Right forelimb (tissue), 1 donor: ENCODE measurements around the gene UCN2.
A peak's percentile ranks its signal among the peaks of the same experiment; 100 is the strongest.
"Not testable (repeated sequence)": the region's sequence is repeated elsewhere in the genome, so short reads cannot be mapped to it uniquely, and the experiment has no call there.

Experiments used
- DNase-seq: peaks from one replicate; pipeline ENCODE4 v3.0.0-alpha.2; 2018

The UCN2 gene

GRCh38 chr3:48560648-48561018, 2.9 kb downstream of the UCN2 start:
- no peak for DNase-seq

DNA sequence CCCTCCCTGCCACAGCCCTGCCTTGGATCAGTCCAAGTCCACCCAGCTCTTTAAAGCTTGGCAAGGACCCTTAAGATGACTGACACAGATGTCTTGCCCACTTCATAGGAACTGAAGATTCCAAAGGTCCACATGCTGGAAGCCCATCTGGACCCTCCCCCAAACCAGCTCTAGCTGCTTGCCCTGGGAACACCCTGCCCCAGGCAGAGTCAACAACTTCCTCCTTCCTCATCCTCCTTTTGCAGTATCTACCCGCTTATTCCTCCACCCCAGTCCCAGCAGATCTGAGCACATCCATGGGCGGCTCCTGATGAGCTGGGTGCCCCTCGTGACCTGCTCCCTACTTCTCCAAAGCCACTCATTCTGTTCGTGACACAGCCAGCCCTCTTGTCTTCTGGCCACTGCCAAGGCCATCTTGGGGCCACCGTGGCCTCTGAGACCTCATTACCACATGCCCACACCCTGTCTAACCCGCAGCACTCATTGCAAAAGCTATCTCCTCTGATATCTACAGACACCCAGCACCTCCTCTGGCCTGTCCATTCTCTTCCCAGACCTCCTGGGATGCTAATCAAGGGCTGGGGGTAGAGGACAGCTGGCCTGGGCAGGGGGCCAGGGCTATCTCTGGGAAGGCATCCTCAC, 5.0 kb downstream of the UCN2 start:
- no peak for DNase-seq

DNA sequence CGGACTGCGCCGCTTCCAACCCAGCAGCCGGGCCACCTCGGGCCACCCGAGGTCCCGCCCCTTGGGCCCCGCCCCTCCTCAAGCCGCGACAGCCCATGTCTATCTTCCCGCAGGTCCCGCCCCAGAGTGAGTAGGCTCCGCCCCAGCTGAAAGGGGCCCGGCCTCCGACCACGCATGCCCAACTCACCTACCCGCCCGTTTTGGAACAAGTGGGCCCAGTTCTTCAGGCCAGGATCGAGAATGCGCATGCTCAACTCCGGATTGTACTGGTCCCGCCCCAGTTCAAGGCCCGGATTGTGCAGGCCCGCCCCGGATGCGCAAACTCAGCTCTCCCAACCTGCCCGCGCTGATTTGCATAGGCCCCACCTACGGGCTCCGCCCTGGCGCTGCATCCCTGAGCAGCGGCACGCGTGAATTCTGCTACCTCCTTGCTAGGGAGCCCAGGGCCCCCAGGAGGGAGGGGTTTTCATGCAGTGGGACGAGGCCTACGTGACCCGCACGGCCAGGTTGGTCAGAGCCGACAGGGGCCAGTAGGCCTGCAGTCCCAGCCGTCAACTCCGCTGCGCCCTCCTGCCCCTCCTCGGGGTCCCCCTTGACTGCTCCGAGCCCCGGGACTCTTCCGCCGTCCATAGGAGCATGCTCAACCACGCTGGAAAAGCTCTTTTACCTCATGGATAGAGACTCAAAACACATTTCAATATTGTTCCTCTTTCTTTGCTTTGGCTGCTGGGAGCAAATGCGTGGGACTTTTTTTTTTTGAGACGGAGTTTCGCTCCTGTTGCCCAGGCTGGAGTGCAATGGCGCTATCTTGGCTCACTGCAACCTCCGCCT, 6.6 kb downstream of the UCN2 start, which contains the start of gene PFKFB4:
TSS of gene PFKFB4 (minus strand) at position 8 of the 831 bp plus-strand sequence. CDS start 26 bp downstream, outside the sequence.
- peak; percentile 97 for DNase-seq

DNA sequence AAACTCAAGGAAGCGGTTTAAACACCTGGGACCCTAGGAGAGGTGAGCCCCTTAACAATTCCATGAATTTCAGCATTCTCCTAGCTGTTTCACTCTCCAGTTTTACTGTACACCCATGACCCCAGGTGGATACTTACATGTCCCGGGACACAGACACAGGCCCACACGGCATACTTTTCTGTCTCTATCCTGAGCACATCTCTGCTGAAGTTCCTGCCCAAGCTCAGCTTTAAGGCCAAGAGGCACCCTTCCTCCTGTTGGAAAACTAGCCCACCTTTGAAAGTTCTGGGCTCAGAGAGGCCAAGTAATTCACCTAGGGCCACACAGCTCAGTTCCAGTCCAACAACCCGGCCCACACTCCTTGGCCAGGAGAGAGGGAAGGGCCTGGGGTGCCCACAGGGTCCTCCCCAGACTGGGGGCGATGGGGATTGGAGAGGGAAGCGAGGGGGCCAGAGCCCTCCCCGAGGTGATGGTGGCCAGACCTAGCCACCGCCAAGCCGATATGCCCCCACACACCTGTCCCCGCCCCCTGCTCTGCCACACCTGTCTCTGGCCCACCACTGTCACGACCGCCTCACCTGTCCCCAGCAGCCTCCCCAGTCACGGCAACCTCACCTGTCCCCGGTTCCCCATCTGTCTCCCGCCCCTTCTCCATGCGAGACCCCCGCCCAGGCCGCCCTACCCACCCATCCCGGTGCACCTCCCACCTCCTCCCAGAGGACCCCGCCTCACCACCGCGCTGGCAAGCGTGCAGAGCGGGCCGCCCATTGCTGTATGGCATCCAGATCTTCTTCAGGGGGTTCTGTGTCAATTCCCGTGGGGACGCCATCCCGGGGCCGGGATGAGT, 7.4 kb downstream of the UCN2 start:
- DNase-seq = no peak

- no peak for DNase-seq
Measured at GRCh38 chr3:48555231-48555948, 8.2 kb downstream of the UCN2 start.

GRCh38 chr3:48553886-48554845, 9.4 kb downstream of the UCN2 start:
- DNase-seq = no peak

DNA sequence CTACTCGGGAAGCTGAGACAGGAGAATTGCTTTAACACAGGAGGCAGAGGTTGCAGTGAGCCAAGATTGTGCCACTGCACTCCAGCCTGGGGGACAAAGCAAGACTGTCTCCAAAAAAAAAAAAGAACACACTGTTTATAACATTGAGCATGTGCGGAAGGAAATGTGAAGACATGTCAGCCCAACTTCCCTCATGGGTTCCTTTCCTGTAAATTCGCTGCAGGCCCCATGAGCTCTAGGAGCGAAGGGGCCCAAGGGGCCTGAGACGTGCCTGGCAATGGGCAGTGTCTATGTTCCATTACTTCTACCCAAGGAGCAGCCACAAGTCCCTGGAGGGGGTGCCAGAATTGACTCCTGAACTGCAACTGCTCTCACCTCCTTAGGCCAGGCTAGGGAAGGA, 10.2 kb downstream of the UCN2 start:
- DNase-seq = no peak

GRCh38 chr3:48552111-48552951, 11.2 kb downstream of the UCN2 start:
- DNase-seq = no peak

DNA sequence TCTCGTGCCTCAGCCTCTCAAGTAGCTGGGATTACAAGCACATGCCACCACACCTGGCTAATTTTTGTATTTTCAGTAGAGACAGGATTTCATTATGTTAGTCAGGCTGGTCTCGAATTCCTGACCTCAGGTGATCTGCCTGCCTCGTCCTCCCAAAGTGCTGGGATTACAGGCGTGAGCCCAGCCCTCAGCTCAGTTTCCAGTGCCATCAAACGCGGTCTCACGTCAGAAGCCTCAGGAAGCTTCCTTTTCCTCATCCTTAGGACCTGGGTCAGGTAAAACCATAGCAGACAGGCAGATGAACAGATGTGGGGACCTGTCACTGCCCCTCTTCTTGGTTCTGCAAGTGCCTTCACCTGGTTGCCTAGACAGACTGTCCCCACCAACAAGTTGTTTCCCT, 11.9 kb downstream of the UCN2 start:
- DNase-seq = not testable (repeated sequence)

DNA sequence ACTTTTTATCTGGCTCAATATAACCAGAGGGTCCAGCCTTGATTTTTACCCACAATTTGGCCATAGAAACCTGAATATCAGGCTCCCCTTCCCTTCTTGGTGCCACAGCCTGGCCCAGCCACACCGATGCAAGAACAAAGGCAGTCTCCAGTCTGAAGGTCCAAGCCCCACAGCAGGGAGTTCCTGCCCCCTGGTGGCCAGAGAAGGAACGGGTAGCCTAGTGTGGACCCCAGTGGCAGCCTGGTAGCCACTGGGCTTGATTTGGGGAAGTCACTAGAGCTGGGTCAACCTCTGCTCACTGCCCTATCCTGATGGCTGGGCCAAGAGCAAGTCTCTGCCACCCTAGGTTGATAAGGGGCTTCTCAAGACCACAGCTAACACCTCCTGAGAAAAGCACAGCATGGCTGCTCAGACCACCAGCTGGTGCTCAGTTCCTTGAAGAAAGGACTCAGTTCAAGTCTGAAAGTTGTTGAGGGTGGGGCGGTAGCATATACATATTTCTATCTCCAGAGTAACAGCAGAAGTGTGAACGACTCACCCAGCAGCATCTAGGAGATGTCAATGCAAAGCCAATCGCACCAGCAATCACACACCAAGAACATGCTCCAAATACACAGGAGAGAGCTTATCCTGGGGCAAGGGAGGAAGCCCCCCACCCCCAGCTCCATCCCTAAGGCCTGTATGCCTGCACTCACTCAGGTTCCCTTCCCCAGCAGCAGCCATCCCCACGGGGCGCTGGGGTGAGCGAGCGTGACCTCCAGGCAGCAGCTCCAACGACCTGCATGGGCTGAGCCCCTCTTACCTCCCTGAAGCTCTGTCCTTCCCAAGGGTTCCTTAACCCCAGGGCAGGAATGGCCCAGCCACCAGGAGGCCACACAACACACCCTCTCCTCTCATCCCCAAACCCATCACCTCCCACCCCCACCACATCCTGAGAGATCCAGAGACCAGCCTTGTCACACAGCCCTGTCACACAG, 14.6 kb downstream of the UCN2 start:
- DNase-seq = peak; percentile 85

GRCh38 chr3:48548126-48548525, 15.5 kb downstream of the UCN2 start:
- DNase-seq = no peak

DNA sequence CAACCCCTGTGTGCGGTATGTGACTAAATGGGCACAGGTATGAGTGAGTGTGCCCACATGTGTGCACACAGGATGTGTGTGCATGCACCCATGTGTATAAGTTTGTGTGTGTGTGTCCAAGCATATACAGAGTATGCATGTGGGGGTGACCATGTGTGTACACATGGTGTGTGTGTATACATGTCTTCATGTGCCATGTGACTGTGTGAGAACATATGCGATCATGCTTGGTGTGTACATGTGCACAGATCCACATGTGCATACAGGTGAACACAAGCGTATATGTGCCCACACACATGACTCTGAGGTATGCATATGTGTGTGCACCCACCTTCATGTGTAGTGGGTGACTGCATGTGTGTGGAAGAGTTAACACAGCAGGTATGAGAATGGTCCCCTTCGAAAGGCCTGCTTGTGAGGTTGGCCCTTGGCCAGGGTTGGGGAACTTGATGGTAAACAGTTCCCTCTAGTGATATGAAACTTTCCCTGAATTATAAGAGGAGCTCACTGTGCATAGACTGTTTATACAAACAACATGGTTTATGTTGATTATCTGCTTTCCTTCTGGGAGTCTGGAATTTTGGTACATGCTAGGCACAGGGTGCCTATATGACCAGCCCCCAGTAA, 17.3 kb downstream of the UCN2 start:
- peak; percentile 42 for DNase-seq

DNA sequence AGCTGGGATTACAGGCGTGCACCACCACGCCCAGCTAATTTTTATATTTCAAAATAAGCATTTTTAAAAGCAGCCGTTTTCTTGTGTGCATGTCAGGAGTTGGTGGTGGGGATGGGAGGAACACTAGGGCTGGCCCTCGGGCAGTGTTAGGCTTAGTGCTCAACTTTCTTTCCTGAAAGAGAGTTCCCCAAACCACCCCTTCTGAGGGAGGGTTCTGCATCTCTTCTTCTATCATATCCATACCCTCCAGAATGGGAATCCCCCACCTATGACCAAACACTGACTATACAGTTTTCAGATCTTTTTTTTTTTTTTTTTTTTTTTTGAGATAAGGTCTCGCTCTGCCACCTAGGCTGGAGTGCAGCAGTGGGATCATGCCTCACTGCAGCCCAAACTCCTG, 19.4 kb downstream of the UCN2 start:
- no peak for DNase-seq

- DNase-seq = no peak
Measured at GRCh38 chr3:48543271-48543866, 20.2 kb downstream of the UCN2 start.

DNA sequence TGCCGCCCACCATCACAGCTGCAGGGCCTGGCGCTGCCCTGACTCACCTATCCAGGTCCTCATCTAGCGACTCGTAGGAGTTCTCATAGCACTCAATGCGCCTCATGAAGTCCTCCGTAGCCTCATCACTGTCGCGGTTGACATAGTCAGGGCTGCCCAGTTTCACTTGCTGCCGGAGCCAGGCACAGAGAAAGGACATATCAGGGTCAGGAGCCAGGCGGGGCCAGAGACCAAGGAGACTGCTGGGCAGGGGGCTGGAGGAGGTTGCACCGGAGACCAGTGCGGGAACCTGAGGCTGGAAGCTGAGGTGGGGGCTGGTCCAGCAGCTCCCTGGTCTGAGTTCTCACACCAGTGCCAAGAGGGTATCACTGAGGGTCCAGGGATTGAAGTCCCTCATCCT, 25.1 kb downstream of the UCN2 start:
- no peak for DNase-seq

DNA sequence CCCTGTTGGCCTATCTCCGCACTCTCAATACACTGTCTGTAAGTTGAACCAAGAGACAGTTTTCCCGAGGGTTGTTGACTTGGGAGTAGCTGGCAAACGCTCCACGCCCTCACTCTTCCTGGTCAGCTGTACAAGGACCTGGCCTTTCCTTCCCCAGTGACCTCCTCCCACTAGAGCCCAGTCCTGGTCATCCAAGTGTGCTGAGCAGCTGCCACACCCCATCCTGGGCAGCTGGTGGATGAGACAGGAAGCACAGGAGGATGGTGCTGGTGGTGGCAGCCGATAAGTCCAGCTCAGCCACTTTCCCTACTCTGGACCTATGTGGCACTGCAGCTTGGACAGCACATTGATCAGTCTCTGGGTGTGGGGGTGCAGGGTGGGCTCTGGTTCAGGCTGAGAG, 26.8 kb downstream of the UCN2 start:
- no peak for DNase-seq

DNA sequence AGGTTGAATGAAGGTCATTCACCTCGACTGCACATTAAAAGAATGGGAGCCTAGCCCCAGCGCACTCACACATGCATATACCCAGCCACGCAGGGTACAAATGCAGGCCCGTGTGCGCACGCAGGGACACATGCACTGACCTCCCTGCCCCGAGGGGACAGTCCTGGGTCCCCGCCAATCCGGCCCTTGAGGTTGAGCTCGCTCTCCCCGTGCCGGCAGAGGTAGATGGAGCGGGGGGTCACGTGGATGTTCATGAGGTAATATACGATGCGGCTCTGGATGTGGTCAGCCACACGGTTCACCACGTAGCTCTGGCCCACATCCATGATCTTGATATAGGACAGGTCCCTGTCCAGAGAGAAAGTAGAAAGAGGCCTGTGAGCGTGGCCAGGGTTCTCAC, 27.5 kb downstream of the UCN2 start:
- no peak for DNase-seq

DNA sequence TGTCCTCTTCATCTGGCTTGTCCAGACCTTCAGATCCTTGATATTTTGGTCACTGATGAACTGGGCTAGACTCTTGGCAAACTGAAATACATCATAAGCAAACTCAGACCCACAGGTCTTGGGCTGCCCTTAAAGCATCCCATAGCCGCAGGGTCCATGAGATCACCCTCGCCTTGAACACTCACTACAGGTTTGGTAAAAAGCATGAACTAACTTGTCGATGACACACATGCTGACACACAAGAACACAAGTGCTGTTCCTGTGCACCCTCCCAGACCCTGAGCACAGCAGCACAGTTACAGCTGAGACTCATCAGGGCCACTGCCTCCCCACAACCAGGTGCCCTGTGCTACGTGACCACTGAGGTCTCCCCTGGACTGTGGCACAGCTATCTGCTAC, 28.0 kb downstream of the UCN2 start:
- no peak for DNase-seq

GRCh38 chr3:48532977-48533337, 30.6 kb downstream of the UCN2 start:
- DNase-seq = no peak
